HG02610 (cell line): ENCODE data around the gene AMOTL1.
"Not testable (repeated sequence)": the region's sequence is repeated elsewhere in the genome, so short reads cannot be mapped to it uniquely, and the experiment has no call there.

ENCODE experiments used
- ATAC-seq: cut with Tn5 transposase; IDR thresholded peaks from one replicate; pipeline ENCODE4 v1.9.1; 2021; ENCODE audit warnings: mild to moderate bottlenecking, moderate library complexity; ENCODE audit not compliant: unreplicated experiment

The AMOTL1 gene

GRCh38 chr11:94769880-94770279 is 1.7 kb downstream of the AMOTL1 start:
- ATAC-seq, result no peak

GRCh38 chr11:94770563-94771120 is 2.5 kb downstream of the AMOTL1 start:
- no peak for ATAC-seq

GRCh38 chr11:94771390-94771789 is 3.2 kb downstream of the AMOTL1 start:
- no peak for ATAC-seq

GRCh38 chr11:94771951-94772350 is 3.8 kb downstream of the AMOTL1 start:
- no peak for ATAC-seq

GRCh38 chr11:94773842-94774241 is 5.7 kb downstream of the AMOTL1 start:
- ATAC-seq, result no peak

- no peak for ATAC-seq
These were observed 6.2 kb downstream of the AMOTL1 start for GRCh38 chr11:94774345-94774744.

- ATAC-seq, result no peak
These were observed 7.6 kb downstream of the AMOTL1 start for GRCh38 chr11:94775567-94776327.

GRCh38 chr11:94776351-94777321 is 8.5 kb downstream of the AMOTL1 start:
- ATAC-seq, result no peak

- no peak for ATAC-seq
These were observed 12.3 kb downstream of the AMOTL1 start for GRCh38 chr11:94780432-94780831.

GRCh38 chr11:94781837-94782236 is 13.7 kb downstream of the AMOTL1 start:
- no peak for ATAC-seq

GRCh38 chr11:94782446-94782845 is 14.3 kb downstream of the AMOTL1 start:
- no peak for ATAC-seq

- ATAC-seq, result no peak
These were observed 16.7 kb downstream of the AMOTL1 start for GRCh38 chr11:94784884-94785283.

GRCh38 chr11:94785509-94785908 is 17.4 kb downstream of the AMOTL1 start:
- ATAC-seq, result no peak

GRCh38 chr11:94786264-94787126 is 18.3 kb downstream of the AMOTL1 start:
- peak; percentile 53 for ATAC-seq

GRCh38 chr11:94787801-94788200 is 19.6 kb downstream of the AMOTL1 start:
- ATAC-seq, result no peak

GRCh38 chr11:94788396-94788795 is 20.2 kb downstream of the AMOTL1 start:
- ATAC-seq, result no peak

GRCh38 chr11:94790197-94790596 is 22.0 kb downstream of the AMOTL1 start:
- ATAC-seq, result no peak

- no peak for ATAC-seq
These were observed 22.6 kb downstream of the AMOTL1 start for GRCh38 chr11:94790661-94791180.

- ATAC-seq, result no peak
These were observed 23.2 kb downstream of the AMOTL1 start for GRCh38 chr11:94791216-94791889.

GRCh38 chr11:94791942-94792341 is 23.8 kb downstream of the AMOTL1 start:
- ATAC-seq, result not testable (repeated sequence)
